ENCODE data around the gene CMTM2.
"Not testable (repeated sequence)": the region's sequence is repeated elsewhere in the genome, so short reads cannot be mapped to it uniquely, and the experiment has no call there.

Gene CMTM2

DNA sequence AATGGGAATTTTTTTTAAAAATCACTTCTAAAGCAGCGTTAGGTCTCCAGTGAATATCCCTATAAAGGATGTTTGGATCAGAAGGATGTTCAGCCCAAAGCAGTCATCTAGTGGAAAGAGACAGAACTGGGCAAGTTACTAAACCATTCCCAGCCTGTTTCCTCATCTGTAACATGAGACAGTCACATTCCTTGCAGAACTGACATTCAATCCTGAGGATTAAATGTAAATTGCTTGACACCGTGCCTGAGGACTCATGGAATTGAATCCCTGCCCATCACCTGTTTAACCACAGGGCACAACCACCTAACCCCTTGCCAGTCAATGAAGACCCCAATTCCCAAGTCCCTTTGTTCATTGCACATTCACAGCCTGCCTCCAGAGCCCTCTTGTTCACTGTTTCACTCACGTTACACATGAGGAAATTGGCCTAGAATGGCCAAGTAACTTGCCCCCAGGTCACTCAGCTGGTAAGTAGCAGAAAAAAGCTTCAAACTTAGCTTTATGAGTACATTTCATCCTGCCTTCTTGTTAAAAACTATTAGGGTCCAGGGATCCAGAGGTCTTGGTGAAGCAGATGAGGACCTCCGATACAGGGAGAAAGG is 1.4 kb downstream of the CMTM2 start:
- peak; percentile 22 for DNase-seq (ENCODE audit: low read depth, low spot score)
- no peak overlapping the region for H3K27ac ChIP-seq

DNA sequence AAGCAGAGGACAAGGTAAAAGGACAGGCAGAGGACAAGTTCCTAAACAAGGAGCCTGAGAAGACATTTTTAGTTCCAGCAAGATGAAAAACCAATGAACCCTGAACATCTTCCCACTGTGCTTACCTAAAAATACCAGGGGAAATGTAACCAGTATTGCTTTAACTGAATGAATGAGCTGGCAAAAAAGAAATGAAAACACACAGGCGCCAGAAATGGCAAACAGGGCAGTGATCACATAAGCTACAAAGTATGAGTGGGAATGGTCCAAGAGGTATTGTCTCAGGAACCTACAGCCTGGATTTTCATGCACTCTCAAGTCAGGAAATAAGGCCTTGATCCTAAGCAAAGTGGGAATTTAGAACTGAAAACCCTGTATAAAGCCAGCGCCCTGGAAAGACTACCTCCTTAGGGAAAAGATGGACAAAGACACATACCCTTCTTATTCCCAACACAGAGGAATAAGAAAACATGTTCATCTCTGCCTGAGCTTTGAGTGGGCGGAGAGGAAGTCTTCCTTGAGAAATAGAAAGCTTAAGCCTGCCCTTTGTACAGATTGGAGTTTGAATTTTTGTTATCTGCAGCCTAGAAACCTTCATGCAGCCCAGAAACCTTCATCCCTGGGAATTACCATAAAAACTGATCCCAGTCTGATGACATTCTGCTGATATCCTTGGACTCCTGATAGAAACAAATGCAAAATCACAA is 2.1 kb downstream of the CMTM2 start:
- DNase-seq (ENCODE audit: low read depth, low spot score), result no peak
- H3K27ac ChIP-seq, result no peak overlapping the region

DNA sequence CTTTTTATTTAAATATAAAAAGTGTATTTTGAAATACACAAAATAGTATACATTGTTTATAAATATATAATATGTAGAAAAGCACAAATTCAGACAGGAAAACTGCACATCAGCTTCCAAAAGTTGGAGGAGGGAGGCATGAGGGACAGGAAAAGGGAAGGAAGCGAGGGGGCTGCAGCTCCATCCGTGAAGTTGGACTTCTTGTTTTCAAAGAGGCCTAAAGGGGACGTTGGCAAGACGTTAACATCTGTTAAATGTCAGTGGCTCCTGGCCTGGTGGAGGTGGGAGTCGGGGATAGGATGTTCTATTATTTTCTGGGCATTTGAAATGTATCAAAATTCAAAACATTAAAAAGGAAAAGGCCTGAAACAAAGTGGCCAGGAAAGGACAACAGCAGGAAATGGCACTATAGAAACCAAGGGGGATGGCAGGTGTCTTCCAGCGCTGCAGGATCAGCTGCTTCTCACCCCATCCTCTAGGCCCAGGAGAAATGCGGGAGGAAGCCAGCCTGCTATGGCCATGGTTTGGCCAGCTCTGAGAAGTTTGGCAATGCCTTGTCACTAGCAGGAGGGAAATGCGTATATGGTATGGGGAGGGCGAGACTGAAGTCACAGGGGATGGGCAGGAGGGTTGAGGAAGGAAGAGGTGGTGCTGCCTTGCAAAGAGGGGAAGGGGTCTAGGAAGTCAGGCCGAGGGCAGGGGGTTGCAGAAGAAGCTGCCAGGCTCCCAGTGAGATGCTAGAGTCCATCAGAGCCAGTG is 6.4 kb downstream of the CMTM2 start:
- no peak for DNase-seq (ENCODE audit: low read depth, low spot score)
- no peak overlapping the region for H3K27ac ChIP-seq

DNA sequence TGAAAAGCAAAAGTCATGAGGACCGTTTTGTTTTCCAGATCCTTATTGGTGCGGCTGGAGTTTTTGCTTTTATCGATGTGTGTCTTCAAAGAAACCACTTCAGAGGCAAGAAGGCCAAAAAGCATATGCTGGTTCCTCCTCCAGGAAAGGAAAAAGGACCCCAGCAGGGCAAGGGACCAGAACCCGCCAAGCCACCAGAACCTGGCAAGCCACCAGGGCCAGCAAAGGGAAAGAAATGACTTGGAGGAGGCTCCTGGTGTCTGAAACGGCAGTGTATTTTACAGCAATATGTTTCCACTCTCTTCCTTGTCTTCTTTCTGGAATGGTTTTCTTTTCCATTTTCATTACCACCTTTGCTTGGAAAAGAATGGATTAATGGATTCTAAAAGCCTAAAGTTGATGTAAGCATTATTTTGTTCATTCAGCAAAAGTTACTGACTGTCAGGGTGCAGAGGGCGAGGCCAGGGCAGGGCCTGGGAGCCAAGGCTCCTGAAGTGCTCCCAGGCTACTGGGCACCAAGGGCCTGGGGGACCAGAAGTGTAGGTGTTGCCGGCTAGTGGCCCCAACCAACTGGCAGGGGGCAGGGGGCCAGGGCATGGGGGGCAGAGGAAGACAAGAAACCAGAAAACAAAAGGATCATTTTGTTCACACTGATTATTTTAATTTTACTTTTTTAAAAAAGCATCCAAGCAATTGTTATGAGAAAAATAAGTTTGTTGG is 8.8 kb downstream of the CMTM2 start:
- DNase-seq (ENCODE audit: low read depth, low spot score), result no peak
- H3K27ac ChIP-seq, result no peak overlapping the region

DNA sequence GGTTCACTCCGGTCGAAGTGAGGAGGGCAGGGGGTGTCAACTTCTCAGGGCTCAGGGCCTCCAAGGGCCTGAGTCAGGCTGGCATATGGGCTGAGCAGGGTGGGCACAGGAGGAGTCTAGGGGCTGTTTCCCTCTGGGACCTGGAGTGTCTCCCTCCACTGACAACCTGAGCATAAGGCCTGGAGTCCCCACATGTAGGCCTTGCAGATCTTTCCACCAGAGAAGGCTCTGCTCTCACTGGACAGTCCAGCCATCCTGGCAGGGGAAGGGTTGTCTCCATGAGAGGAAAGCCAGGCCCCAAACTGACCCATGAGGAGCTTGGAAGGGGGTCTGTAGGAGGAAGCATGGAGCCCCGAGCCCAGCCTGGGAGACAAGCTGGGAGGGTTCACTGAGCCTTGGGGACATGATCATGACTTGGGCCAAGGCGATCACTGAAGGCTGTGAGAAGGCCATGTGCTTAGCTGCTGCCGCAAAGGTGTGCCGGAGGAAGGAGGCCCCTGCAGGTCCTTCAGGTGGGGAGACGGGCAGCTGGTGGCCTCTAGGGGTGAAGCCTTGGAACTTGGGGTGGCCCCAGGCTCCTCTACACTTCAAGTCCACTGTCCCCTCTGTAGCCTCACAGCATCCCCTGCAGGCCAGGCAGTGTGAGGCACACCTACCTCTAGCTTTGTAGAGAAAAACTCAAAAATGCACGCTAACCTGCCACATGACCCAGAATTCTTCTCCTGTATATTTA is 9.9 kb downstream of the CMTM2 start:
- no peak overlapping the region for H3K27ac ChIP-seq
- no peak for DNase-seq (ENCODE audit: low read depth, low spot score)

DNA sequence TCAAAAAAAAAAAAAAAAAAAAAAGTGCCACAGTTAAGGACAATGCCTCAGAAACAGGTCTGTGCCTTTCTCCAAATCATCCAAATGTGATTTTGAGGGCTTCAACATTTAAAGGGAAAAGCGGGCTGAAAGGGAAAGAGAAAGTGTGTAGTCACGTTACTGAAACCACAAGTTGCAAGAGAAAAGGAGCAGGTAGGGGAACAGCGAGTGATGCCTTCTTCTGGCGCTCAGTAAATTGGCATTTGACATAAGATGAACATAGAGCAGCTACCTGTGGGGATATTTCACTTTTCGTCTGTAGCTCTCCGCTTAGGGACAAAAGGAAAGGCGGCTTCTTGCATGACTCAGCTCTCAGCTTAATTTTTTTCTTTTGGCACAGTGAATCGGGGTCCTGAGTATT is 11.1 kb downstream of the CMTM2 start:
- H3K27ac ChIP-seq, result no peak overlapping the region

DNA sequence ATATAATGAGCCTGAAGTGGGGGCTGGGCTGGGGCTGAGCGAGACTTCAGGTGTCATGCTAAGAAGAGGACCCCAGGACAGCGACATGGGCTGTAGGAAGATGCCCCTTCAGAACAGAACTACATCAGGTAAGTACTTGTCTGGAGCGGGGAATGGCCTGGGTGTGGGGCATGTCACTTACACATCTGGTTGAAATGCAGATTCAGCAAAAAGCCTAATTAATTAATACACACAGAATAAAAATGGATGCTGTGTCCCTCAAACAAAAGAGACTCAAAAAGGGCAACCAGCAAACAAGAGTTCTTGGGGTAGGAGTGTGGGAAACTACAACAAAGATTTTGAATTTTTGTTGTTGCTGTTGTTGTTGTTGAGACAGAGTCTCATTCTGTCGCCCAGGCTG is 11.8 kb downstream of the CMTM2 start:
- no peak for DNase-seq (ENCODE audit: low read depth, low spot score)
- H3K27ac ChIP-seq, result no peak overlapping the region

More for the DNA sequence above, 11.1 kb downstream of the CMTM2 start:
- no peak for DNase-seq (ENCODE audit: low read depth, low spot score)

DNA sequence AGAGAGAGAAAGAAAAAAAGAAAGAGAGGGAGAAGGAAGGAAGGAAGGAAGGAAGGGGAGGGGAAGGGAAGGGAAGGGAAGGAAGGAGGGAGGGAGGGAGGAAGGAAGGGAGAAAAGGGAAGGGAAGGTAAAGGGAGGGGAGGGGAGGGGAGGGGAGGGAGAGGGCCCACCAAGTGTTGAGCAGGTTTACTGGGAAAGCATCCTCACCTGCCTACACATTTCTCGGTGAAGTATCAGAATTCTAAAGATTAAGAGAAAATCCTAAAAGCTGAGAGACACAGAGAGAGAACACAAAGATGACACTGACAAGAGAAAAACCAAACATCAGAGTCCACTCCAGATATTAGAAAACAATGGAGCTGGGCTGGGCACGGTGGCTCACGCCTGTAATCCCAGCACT is 13.0 kb downstream of the CMTM2 start:
- no peak for DNase-seq (ENCODE audit: low read depth, low spot score)
- H3K27ac ChIP-seq, result no peak overlapping the region

DNA sequence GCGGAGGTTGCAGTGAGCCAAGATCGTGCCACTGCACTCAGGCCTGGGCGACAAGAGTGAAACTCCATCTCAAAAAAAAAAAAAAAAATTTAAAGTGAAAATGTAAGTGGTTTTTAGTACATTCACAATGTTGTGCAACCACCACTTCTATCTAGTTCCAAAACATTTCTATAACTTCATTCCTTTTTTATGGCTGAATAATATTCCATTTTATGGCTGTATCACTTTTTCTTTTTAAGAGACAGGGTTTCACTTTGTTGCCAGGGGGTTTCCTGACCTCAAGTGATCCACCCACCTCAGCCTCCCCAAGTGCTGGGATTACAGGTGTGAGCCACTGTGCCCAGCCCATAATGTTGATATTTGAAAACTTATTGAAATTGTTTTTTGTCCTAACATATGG is 13.6 kb downstream of the CMTM2 start:
- no peak for DNase-seq (ENCODE audit: low read depth, low spot score)
- no peak overlapping the region for H3K27ac ChIP-seq

DNA sequence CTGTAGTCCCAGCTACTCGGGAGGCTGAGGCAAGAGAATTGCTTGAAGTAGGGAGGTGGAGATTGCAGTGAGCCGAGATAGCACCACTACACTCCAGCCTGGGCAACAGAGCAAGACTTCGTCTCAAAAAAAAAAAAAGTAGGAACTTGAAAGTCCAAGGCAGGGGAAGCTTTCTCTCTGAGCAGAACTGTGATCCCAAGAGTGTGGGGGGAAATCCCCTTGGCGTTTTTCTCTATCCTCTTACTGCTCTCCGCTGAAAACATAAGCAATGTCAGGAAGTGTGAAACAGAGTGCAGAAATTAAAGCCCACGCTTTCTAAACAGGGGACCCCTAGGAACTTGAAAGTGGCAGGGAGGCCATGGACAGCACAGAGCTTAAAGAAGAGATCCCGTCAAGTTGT is 15.5 kb downstream of the CMTM2 start:
- no peak for DNase-seq (ENCODE audit: low read depth, low spot score)
- no peak overlapping the region for H3K27ac ChIP-seq

DNA sequence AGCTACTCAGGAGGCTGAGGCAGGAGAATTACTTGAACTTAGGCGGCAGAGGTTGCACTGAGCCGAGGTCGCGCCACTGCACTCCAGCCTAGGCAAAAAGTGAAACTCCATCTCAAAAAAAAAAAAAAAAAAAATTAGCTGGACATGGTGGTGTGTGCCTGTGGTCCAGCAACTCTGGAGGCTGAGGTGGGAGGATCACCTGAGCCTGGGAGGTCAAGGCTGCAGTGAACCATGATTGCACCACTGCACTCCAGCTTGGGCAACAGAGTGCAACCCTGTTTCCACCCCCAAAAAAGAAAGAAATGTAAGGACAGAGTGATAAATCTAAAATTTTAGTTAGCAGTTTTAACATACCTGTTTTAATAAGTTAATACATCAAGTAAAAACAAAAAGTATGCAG is 17.3 kb downstream of the CMTM2 start:
- not testable (repeated sequence) for DNase-seq (ENCODE audit: low read depth, low spot score); H3K27ac ChIP-seq

DNA sequence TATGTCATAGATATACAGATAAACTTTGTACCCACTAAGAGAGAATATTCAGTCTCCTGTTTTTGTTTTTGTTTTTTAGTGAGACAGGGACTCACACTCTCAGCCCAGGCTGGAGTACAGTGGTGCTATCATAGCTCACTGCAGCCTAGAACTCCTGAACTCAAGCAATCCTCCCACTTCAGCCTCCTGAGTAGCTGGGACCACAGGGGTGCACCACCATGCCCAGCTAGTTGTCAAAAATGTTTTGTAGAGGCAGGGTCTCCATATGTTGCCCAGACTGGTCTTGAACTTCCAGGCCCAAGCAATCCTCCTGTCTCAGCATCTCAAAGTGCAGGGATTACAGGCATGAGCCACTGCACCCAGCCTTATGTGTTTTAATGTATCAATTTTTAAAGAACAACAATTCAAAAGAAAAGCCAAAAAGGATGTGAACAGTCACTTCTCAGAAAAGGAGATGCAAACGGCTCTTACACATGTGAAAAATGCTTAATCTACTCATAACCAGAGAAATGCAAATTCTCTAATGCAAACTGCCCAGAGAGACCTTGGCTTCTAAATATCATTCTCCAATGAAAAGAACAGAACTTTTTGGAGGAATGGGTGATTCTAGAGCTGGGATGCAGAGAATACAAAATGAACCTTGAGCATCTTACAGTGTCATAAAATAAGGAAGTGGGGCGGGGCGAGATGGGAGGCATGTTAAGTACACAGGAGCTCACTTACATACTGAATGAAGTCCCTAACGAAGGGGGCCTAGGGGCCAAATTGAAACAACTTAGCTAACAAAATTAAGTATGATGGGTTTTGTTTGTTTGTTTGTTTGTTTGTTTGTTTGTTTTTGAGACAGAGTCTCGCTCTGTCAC is 18.0 kb downstream of the CMTM2 start:
- DNase-seq (ENCODE audit: low read depth, low spot score), result no peak
- H3K27ac ChIP-seq, result no peak overlapping the region

DNA sequence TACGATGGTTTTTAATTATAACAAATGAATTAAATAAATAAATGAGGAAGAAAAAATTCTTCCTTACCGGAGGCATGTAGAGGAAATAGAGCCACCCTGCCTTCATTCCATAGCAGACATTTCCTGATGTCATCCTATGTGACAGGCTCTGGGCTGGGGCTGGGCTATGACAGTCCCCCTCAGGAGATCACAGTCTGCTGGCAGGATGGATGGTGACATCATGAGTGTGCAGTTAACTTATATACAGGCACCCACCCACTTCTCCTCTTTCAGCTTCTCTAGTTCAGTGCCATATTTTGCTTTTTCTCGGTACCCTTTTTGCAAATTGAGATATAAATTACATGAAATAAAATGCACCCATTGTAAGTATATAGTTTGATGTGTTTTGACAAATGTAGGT is 18.8 kb downstream of the CMTM2 start:
- no peak for DNase-seq (ENCODE audit: low read depth, low spot score)
- no peak overlapping the region for H3K27ac ChIP-seq

DNA sequence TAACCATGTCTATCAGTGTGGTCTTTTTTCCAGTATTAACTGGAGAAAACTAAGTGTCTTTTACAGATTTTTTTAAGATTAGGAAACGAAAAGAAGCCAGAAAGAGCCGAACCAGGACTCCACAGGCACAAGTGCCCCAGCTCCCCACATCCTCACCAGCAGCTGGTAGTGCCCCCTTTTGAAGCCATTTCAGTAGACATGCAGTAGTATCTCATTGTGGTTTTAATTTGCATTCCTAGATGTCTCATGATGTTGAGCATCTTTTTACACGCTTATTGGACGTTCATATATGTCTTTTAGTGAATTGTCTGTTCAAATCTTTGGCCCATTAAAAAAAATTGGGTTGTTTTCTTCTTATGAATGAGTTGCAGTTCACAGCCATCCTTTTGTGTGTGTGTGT is 20.5 kb downstream of the CMTM2 start:
- no peak overlapping the region for H3K27ac ChIP-seq
- DNase-seq (ENCODE audit: low read depth, low spot score), result no peak

DNA sequence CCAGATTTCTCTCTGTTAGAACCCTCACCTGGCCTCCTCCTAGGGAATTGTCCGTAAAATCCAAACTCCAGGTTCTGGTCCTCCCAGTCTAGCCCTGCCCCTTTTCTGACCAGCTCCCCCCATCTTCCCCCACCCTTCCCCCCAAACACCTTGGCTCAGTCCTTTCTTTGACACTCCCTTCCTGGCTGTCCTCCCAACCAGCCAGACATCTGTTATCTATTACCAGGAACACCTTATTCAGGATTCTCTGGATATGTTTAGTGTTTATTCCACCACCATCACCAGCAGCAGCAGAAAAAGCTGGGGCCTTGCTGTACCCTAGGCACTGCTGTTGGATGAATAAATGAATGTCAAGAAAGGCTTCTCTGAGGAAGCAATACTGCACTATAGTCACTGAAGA is 21.2 kb downstream of the CMTM2 start:
- no peak for DNase-seq (ENCODE audit: low read depth, low spot score)

DNA sequence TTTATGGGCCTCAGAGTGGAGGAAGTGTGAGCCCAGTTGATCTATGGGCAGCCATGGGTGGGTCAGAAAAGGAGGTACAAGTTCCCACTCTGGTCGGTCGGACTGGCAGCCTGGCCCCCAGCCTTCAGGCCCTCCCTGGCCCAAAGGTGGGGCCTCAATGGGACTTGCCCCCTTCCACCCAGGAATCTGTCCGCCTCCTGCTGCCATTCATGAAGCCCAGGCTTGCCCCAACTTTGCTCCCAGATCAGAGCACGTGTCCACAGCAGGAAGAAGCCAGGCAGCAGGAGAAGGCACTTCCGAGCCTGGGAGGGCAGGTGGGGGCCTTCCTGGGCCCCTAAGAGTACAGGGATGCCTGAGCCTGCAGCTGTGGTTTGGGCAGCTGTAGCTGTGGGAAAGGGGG is 22.2 kb downstream of the CMTM2 start:
- no peak overlapping the region for H3K27ac ChIP-seq
- DNase-seq (ENCODE audit: low read depth, low spot score), result no peak

More for the DNA sequence above, 21.2 kb downstream of the CMTM2 start:
- H3K27ac ChIP-seq, result no peak overlapping the region

DNA sequence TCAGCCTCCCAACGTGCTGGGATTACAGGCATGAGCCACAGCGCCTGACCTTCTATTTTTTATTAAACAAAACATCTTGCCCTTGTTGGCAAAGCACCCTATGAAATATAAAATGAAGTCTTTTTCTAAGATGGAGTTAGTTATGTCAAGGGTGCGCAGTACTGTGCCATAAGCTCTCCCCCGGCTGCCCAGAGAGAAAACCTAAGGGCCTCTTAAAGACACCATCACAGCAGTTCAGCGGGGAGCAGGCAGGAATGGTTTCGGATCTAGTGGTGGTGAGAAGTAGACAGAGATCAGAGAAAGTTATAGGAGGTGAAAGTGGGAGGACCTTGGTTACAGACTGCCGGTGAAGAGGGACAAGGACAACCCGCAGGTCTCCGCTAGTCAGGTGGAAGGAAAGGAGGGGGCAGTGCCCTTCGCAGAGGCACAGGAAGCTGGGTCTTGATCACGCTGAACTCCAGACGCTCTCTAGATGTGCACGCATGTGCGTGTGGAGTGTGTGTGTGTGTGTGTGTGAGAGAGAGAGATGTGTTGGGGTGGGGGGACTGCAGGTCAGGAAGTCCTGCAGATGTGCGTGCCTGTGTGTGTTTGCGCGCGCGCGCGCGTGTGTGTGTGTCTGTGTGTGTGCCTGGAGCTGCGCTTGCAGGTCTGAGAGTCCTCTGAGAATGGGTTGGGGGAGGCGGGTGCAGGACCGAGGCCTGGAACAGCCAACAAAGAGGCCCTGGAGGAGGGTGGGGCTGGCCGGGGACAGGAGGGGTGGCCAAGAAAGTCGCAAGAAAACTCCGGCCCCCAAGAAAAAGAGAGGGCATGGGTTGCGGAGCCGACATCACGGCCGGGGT is 24.5 kb downstream of the CMTM2 start:
- H3K27ac ChIP-seq, result no peak overlapping the region

DNA sequence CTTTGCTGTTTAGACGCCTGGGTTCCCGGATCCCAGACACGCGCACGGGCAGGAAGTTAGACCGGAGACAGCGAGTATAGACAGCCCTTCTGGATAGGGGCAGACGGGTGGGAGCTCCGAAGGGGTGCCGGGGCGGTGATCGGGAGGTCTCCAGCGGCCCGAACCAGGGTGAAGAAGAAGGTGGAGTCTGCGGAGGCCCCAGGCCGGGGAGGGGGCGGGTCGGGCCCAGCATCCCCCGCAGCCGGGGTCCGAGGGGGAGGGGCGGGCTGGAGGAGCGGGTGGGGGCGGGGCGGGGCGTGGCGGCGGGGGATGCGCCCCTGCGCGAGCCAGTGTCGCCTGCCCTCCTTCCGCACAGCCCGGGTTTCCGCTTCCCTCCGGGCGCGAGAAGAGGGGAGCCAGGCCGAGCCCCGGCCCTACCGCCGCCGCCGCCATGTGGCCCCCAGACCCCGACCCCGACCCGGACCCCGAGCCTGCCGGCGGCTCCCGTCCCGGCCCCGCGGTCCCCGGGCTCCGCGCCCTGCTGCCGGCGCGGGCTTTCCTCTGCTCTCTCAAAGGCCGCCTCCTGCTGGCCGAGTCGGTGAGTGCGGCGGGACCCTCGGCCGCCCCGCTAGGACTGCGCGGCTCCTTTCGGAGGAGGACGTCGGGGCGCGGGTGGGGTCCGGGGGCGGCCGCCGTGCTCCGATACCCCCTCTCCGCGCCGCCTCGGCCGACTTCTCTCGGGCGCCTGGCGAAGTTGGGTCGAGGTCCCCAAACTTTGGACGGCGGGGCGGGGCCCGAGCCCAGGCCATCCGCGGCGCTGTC is 25.3 kb downstream of the CMTM2 start, which contains the start of gene CMTM3:
TSS of gene CMTM3 (plus strand) at position 329 of the 801 bp plus-strand sequence. CDS start at position 431, 102 bp downstream.
- peak within 1 kb of the TSS; percentile 59 for H3K27ac ChIP-seq
- DNase-seq (ENCODE audit: low read depth, low spot score), result no peak

More for the DNA sequence above, 24.5 kb downstream of the CMTM2 start:
- DNase-seq (ENCODE audit: low read depth, low spot score), result no peak

Measured in epithelial cell of prostate (primary cell).